HTR-8/SVneo (cell line): ENCODE results near the gene CREB5.

Experiments
- DNase-seq: peaks from one replicate; pipeline ENCODE4 v3.0.0; 2011; ENCODE audit warnings: low spot score, mixed read lengths; ENCODE audit not compliant: insufficient read length
- FAIRE-seq: peaks from 2 replicates; lab custom pipeline; 2011; peaks lifted over from hg19 to GRCh38; lab: Jason Lieb, UNC

The CREB5 gene

DNA sequence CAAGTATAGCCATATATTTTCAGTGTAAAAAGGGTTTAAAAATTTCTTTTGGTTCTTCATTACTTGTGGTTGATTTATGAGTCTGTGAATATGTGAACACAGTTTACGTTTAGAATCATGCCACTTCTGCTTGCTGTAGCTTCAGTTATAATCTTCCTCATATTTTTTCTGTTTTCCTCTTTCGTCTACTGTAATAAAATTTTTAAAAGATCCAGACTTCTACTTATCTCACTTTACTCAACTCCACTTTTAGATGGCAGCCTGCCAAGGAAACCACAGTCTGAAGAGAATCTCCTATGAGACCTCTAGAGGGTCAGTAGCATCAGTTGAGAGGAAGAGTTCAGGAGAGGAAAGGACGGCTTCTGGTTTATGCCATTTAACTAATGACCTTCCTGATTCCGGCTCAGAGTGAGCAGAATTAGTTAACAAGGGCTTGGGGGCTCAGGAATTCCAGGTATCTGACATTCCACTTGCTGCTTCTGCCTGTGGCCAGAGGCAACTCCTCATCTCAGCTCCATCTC, 21.4 kb downstream of the CREB5 start:
- no peak for FAIRE-seq
- peak; percentile 10 for DNase-seq

DNA sequence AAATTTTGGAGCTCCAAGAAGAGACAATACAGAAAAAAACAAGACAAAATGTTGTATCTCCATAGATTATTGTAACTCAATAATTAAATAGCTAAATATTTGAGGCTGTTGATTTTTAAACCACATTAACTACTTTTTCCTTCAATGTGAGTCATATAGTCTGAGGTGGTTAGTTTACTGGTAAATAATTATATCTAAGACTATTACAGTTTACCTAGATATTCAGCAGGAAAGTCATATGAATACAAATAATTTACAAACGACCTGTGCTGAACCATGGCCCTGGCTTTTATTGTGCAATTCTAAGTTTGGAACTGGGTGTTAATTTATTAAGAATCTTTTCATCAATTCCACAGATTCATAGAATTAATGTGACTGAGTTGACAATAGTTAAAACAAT, 22.2 kb downstream of the CREB5 start:
- FAIRE-seq = no peak
- DNase-seq = no peak

DNA sequence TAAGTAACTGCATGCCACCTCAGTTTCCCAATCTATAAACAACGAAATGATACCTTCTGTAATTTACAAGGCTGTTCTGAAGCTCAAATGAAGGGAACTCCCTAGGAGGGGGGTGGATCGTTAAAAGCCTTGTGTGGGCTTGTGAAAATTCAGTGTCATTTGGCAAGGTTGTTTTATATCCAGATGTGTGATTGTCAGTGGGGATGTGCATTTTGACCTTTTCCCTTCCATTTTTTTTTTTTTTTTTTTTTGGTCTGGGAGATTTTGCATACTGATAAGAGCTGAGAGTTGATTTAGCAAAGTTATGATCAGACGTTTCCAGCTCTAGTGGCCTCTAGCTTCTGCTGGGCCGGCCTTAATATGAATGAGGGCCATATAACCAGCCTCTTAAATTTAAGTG, 22.8 kb downstream of the CREB5 start:
- FAIRE-seq = no peak

DNA sequence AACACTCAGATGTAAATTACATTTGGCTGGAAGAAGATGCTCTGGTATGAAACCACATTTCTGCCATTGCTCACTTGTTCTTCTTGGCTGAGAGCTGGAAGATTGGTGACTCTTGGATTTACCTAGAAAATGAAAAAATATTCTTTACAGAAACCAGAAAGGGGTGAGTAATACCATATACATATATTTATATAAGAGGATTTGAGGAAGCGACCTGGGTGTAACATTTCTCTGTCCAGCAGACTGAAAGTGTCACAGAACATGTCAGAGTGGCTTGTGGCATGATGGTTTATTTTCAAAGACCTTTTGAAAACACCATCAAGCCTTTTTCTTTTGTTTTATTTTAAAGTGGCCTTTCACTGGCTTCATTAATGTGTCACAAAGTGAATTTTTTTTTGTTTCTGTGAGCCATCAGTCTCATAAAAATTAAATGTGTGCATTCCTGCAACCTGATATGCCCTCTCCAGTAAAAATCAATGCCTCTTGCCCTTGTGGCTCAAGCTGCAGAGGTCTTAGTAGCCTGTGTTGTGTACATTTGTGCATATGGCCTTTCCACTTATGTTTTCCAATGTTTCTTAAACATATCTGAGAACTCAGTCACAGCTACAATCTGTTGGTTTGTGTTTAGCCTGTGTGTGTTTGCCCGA, 23.5 kb downstream of the CREB5 start:
- FAIRE-seq = no peak
- DNase-seq = no peak

More for the DNA sequence above, 22.8 kb downstream of the CREB5 start:
- no peak for DNase-seq

DNA sequence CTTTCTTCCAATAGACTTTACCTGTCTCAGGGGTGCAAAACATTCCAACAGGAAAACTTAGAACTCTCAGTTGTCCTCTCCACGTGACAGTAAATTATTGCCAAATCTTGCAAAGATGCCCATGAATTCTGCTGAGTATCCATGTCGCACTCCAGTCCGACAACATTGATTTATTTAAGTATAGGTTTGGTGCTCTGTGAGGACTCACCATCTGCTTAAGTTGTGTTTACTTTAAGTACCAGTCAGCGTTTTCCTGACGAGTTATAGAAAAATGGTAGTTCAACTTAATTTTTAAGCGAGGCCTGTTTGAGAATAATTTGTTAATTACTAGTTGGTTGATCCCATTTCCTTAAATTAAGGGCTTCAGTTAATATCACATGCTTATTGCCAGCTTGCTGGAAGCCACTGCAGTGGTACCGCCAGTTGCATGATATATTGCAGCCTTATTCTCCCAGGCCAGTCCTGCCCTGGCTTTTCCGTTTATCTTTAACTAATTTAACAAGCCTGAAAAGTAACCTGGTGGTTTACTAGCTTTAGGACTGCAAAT, 27.8 kb downstream of the CREB5 start:
- FAIRE-seq = no peak

DNA sequence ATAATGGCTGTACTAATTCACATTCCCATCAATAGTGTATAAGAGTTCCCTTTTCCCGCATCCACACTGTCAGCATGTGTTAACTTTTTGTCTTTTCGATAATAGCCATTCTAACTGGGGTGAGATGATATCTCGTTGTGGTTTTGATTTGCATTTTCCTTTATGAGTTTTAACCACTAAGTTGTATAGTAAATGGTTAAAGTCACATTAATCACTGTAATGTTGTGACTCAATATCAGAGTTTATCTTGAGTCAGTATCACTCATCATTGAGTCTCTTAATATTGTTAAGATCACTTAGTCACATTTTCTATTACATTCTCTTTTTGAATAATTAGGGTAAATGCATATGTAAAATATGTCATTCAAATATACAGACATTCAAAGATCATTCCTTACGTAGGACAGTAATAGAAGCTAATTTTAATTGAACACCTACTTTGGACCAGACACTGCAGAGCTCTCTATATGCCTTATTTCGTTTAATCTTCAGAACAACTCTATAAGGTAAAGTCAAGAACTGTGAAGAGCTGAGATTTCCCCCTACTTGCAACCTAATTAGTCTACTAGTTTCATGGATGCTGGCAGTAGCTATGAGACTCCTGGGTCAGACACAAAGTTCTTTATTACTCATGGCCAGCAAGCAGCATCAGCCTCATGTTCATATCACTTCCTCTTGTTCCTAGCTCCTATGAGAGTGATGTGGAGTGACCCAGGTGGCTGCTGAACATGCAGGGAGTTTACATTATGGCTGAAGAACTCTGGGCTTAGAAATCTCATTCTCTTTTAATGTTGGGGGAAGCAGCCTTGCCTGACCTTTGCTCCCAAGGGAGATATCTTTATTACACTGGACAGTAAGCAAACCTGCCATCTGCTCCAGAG, 30.5 kb downstream of the CREB5 start:
- FAIRE-seq (no peak), DNase-seq (no peak)

More for the DNA sequence above, 27.8 kb downstream of the CREB5 start:
- DNase-seq = no peak

DNA sequence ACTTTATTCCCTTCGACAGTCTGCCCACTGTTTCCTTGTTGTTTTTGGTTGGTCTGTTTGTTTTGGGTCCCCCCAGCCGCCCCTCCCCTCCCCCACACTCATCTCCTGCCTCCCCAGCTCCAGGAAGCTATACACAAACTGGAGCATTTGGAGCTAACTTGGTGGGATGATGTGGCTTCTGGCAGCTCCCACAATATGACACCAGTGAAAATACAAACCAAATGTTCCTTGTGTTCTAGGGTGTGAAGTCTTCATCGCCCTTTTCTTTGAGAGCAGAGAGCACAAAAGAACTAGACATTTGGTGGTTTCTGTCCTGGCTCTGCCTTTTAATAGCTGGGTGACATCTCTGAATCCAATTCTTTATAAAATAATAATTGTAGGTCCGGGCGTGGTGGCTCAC, 33.8 kb downstream of the CREB5 start:
- FAIRE-seq (peak; percentile 40), DNase-seq (no peak)

DNA sequence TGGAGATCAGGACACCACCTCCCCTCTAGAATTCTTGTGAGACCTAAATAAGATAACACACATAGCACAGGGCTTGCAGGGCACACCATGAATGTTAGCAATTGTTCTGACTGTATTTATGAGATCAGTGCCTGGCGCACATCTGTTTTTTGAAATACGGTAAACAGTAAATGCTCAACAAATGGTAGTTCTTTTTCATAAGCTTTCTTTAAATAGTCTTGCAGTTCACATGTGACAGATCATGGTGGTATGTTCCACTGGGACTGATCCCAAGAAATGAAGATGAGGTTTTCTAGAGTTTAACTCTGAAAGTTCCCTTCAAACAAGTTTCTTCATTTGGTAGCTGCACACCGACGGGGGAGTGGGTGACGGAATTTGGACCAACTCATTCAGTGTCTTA, 34.8 kb downstream of the CREB5 start:
- no peak for DNase-seq
- no peak for FAIRE-seq

DNA sequence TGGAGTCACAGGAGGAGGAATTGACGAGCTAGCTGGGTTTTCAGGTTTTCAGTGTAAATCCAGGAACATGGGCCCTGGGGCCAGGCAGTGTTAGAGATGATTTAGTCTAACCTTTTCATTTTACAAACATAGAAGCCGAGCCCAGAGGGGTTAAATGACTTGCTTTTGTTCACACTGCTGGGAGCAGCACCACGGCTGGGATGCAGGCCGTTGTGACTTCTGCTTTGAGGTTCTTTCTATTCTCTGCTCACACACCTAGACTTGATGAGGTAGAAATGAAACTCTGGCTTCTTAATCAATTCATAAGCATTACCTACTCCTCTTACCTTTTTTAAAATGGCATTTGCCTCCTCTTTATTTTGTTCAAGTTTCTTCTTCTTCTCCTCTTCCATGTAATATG, 36.4 kb downstream of the CREB5 start:
- FAIRE-seq (no peak), DNase-seq (no peak)

DNA sequence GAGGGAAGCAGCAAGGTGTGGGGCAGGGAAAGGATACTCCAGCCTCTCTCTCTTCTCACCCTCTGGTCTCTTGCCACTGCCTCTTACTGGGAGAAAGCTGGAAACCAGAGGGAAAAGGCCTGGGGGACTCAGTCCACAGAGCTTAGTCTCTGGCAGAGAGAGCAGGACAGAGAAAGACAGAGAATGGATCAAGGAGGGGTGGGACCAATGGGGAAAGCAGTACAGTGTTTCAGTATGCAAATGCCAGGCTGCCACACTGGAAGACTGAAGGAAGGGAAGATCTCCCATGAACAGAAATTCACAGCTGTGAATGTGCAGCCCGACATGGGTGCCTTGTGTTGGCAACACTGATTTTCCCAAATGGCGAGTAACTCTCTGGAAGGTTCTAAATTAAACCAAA, 40.4 kb downstream of the CREB5 start:
- DNase-seq = no peak
- FAIRE-seq = no peak

DNA sequence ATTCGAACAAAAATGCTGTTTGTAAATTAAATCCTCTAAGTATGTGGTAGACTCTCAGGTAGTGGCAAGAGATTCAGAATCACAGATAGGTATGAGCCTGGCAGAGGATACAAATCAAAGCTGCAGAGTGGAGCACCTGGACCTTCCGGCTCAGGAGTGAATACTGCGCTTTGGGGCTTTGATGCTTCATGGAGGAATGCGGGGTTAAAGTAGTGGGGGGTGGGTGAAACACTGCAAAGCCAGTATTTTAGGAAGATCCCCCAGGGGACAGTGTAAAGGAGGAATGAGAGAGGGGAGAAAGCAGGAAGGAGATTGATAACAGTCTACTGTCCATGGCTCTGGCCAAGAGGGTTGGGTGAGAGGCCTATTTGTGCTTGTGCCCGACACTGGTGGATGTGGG, 43.2 kb downstream of the CREB5 start:
- FAIRE-seq = no peak
- no peak for DNase-seq

DNA sequence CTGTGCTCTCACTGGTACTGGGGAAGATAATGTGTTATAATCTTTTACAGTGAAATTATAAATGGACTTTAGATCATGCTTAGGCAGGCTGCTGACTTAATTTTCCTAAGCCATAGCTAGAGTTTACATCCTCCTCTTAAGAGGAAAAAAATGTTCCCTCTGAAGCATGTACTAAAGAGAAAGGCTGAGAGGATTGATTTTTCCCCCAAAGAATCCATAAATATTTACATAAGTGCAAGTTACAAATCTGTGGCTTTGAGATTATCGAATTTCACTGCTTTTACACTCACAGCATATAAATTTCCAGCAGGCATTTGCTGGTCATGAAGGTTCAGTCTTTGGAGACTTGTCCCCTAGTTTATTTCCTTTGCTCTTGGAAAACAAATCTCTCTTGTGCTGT, 43.7 kb downstream of the CREB5 start:
- FAIRE-seq = no peak
- no peak for DNase-seq

DNA sequence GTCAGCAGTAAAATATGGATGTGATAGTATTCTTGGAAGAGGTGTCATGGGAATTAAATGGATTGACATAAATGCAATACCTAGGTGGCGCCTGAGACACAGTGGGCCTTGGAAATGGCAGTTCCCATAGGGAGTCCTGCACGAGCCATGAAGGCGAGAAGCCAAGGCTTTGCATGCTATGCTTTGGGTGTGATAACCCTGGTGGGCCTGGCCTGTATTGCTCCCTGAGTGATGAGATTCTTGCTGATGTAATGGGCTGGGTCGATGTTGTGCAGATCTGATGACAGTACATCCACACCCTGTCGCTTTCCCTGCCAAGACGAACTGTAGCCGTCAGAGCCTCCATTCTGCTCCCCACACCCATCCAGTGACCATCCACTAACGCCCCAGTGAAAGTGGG, 46.4 kb downstream of the CREB5 start:
- FAIRE-seq (peak; percentile 62), DNase-seq (no peak)

DNA sequence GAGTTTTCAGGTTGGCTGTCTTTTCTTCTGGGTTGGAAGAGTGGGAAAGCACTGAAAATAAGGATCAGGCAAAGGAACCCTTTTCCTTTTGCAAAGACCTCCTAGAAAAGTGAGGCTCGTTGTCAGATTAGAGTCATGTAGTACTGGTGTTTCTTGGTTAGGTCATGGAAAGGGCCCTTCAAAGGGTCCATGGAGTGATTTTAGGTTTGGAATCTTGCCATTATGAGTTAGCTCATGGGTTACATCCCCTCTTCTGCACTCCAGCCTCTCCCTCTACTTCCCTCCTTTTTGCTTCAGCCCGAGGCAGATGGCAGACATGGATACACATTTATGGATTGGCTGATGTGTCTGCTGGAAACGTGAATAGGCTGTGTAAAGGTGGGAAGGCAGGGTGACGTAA, 47.0 kb downstream of the CREB5 start:
- FAIRE-seq (no peak), DNase-seq (no peak)

DNA sequence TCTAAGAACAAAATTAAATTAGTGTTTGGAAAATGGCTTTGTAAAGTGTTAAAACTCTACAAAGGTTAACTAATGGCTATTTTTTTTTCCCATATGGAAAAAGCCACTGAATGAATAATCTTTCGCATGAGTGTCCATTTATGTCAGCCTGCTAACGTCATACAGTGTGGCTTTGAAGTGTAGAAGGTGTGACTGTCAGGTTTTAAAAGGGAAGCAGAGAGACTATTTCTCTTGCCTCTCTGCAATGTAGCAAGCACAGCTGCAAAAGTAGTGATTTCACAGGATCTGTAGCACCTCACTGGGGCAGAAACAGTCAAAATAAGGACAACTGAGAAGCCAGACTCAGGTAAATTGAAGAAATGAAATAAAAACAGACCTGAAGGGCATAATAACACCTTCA, 53.4 kb downstream of the CREB5 start:
- no peak for FAIRE-seq

DNA sequence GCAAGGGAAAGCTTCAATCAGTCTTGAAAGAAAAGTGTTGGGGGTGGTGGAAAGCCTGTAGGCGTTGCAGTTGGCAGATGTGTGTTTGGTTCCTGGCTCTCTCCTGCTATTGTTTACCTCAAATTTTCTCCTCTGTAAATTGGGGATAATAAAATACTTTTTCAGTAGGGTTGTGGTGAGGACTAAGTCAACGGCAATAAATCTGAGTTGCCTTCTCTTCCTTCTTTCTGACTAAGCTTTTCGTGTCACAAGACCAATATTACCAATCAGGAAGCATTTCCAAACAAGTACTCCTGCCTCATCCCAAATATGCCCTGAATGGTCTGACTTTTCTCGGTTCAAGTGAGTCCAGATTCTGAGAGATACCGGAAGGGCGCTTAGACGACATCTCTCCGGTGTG, 54.0 kb downstream of the CREB5 start:
- DNase-seq = no peak
- FAIRE-seq = no peak

More for the DNA sequence above, 53.4 kb downstream of the CREB5 start:
- no peak for DNase-seq

DNA sequence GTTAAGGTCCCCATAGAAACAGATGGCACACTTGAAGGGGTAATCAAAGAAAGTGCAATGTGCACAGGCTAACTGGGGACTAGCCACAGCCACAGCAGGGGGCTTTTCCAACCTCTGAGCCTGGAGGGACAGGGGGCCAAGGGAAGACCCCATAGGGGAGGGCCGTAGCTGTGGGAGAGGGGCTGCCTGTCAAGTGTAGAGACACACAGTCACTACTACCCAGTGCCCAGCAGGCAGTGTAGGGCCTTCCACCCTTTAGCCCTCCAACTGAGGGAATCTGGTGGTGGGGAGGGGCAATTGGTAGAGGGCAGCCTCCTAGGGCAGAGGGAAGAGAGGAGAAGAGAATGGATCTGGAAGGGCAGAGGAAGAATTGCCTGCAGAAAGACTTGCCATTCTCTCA, 54.6 kb downstream of the CREB5 start:
- DNase-seq (no peak), FAIRE-seq (no peak)

DNA sequence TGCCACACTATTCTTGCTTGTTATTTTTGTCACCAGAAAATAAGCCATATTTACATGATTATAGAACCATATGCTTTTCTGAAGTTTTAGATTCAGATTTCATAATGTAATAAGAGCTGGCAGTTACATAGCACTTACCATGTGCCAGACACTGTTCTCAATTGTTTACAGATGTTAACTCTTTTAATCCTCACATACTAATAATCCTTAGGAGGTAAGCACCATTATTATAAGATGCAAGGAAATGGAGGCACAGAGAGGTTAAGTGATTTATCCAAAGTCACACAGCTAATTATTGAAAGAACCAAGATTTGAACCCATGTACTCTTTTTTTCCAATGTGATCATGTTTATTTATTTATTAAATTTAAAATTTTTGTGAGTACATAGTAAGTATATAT, 57.2 kb downstream of the CREB5 start:
- DNase-seq (no peak), FAIRE-seq (no peak)

DNA sequence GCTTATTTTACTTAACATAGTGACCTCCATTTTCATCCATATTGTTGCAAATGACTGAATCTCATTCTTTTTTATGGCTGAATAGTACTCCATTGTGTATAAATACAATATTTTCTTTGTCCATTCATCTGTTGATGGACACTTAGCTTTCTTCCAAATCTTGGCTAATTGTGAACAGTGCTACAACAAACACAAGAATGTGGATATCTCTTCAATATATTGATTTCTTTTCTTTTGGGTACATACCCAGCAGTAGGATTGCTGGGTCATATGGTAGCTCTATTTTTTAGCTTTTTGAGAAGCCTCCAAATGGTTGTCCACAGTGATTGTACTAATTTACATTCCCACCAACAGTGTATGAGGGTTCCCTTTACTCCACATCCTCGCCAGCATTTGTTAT, 58.0 kb downstream of the CREB5 start:
- FAIRE-seq = no peak
- DNase-seq = no peak

DNA sequence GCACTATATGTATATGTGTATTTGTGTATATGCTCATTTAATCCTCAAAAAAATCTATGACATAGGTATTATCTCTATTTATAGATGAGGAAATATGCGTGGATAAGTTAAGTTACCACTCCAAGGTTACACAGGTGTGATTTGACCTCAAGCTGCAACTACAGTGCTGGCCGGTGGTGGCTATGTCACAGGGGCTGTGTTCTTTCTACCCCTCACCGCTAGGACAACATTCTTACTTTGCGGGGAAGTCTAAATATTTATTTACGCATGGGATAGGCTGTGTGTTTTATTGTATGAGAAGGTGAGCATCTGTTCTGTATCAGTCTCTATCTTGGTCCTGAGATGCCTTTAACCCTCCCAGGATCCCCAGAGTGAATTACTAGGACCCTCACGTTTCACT, 60.0 kb downstream of the CREB5 start:
- no peak for DNase-seq
- FAIRE-seq = no peak

DNA sequence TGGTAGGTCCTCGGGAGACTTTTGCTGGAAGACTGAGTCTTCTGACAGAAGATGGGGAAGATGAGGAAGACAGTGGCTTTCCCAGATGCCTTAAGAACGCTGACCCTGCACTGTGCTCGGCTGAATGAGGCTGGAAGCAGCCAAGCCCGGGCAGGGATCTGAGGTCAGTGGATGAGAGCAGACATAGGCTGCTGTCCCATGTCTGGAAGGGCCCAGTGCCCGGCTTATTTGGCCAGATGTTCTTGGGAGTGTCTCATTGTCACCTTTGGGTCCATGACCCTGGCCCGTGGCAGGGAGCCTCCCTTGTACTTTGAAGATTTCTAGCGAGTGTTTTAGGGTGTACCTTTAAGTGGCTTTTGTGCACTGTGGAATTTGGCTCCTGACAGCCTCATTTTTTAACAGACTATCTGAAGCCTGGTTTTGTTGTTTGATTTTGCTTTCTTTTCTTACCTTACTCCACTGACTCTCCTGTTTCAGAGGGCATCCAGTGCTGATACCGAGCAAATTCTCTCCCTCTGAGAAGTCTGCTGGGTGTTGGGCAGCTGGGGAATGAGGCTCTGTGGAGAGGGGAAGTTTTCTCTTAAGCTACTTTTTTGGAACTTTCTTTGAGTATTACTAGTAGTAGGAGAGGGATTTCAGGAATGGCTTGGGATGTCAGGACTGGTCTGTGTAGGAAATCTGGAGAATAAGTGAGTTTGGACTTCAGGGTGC, 61.4 kb downstream of the CREB5 start:
- FAIRE-seq (no peak), DNase-seq (no peak)
